Activated B cell treated with CpG ODN at 0.5 μM for 24 hours (primary cell): ENCODE results near the gene NDEL1. TPM values are rescaled to one million over a fixed set of nuclear protein-coding genes. Genes with fewer than 3 reads are reported as not detected.

Experiments
- ATAC-seq: fragments of 200-7000 bp; cut with Tn5 transposase; one replicate; pipeline ENCODE4 v1.10.0; 2021; ENCODE audit warnings: low read depth, mild to moderate bottlenecking, moderate library complexity
- CTCF ChIA-PET: fragments of 350-600 bp; sonication (Branson Sonifier 250); formaldehyde crosslinking; loops from one replicate; lab custom pipeline; 2021; ENCODE audit warnings: antibody characterized with exemption; lab: Charles Lee
- POLR2A ChIA-PET: fragments of 350-600 bp; sonication (Branson Sonifier 250); formaldehyde crosslinking; loops from one replicate; lab custom pipeline; 2021; ENCODE audit warnings: antibody characterized with exemption; lab: Charles Lee
- DNase-seq: peaks from one replicate; pipeline ENCODE4 v3.0.0; 2022
- H3K27ac Mint-ChIP-seq: one replicate; pipeline ENCODE4 v1.8.0; 2020; ENCODE audit warnings: mixed read lengths
- H3K27me3 Mint-ChIP-seq: one replicate; pipeline ENCODE4 v1.8.0; 2021; ENCODE audit warnings: mixed read lengths
- H3K36me3 Mint-ChIP-seq: one replicate; pipeline ENCODE4 v1.8.0; 2021; ENCODE audit warnings: low read depth, mixed read lengths
- H3K4me1 Mint-ChIP-seq: one replicate; pipeline ENCODE4 v1.8.0; 2021; ENCODE audit warnings: mixed read lengths
- H3K4me3 Mint-ChIP-seq: one replicate; pipeline ENCODE4 v1.8.0; 2020; ENCODE audit warnings: mild to moderate bottlenecking, mixed read lengths
- H3K9me3 Mint-ChIP-seq: one replicate; pipeline ENCODE4 v1.8.0; 2020; ENCODE audit warnings: mixed read lengths
- CTCF ChIP-seq: fragments of 200-600 bp; IDR thresholded peaks from one replicate; pipeline ENCODE4 v1.8.0; 2022; ENCODE audit warnings: antibody characterized with exemption, mild to moderate bottlenecking
- intact Hi-C: fragments of 100-400 bp; cut with micrococcal nuclease; formaldehyde crosslinking; loops from one replicate; pipeline ENCODE4 v1.15.1; 2024
- total RNA-seq: library from RNA; stranded (reverse); gene quantifications from 2 replicates; pipeline ENCODE4 v1.2.3, GENCODE V29; 2022

Gene NDEL1
- total RNA-seq, 1 donor from 2014 or later: 82.6 TPM

DNA sequence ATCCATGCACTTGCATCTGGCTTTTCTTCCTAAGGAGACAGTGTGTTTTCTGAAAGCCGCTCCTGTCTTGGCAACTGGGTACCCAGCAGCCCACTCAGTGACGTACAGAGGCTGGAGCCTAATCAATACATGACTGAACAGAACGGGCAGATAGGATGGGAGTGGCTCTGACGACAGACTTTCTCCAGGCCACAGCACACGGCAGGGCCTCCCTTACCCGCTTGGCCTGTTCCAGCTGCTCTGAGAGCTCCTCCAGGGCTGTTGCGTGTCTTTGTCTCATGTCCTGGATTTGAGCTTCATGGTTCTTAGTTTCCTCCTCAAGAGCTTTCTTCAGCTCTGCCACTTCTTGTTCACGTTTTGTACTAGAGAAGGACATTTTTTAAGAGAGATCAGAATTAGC, 64.9 kb downstream of the NDEL1 start:
- no peak for ATAC-seq
- no peaks in the 10 kb centered on the region for H3K27me3 Mint-ChIP-seq
- TF ChIP-seq CTCF: no peak
- no peak overlapping the region for H3K27ac Mint-ChIP-seq
- CTCF ChIA-PET: no interaction called here
- no peaks in the 10 kb centered on the region for H3K9me3 Mint-ChIP-seq
- POLR2A ChIA-PET: no interaction called here
- no peak overlapping the region for H3K4me3 Mint-ChIP-seq
- no peaks in the 10 kb centered on the region for H3K4me1 Mint-ChIP-seq
- H3K36me3 Mint-ChIP-seq: no peaks in the 10 kb centered on the region
- no peak for DNase-seq
- intact Hi-C loops: no loop called here

- CTCF ChIA-PET: no interaction called here
- ATAC-seq: no peak
Measured at GRCh38 chr17:8502126-8502525, 66.4 kb downstream of the NDEL1 start.

GRCh38 chr17:8503368-8503767, 67.7 kb downstream of the NDEL1 start:
- H3K4me1 Mint-ChIP-seq: no peaks in the 10 kb centered on the region
- ChIA-PET CTCF (no interaction called here), POLR2A (no interaction called here)
- no peak overlapping the region for H3K27ac Mint-ChIP-seq
- no peak overlapping the region for H3K4me3 Mint-ChIP-seq
- intact Hi-C loops: no loop called here
- DNase-seq (no peak), ATAC-seq (no peak)
- TF ChIP-seq CTCF: no peak
- H3K9me3 Mint-ChIP-seq: no peaks in the 10 kb centered on the region
- H3K36me3 Mint-ChIP-seq: no peaks in the 10 kb centered on the region
- H3K27me3 Mint-ChIP-seq: no peaks in the 10 kb centered on the region

More at GRCh38 chr17:8502126-8502525, 66.4 kb downstream of the NDEL1 start:
- intact Hi-C loops: no loop called here
- no peaks in the 10 kb centered on the region for H3K4me1 Mint-ChIP-seq
- POLR2A ChIA-PET: no interaction called here
- H3K27ac Mint-ChIP-seq: no peak overlapping the region
- H3K27me3 Mint-ChIP-seq: no peaks in the 10 kb centered on the region
- H3K9me3 Mint-ChIP-seq: no peaks in the 10 kb centered on the region
- no peaks in the 10 kb centered on the region for H3K36me3 Mint-ChIP-seq
- no peak overlapping the region for H3K4me3 Mint-ChIP-seq
- TF ChIP-seq CTCF: no peak
- no peak for DNase-seq

DNA sequence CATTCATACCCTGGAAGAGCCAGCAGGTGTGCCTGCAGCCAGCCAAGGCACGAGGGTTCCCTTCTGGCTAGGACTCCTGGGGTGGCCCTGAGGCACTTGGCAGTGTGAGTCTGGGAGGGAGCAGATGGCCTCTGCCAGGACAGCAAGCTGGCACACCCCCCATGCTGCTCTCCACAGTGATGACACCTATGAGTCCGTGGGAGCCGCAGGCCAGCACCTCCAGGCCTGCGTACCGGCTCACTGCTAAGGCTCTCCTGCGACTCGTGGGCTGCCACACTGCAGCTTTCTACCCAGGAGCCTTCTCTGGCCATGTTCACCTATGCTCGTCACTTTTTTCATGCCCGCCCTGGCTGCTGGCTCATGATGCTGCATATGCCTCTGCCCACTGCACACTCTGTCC, 68.1 kb downstream of the NDEL1 start:
- POLR2A ChIA-PET: no interaction called here
- CTCF ChIA-PET: no interaction called here
- H3K9me3 Mint-ChIP-seq: no peaks in the 10 kb centered on the region
- no peak for TF ChIP-seq CTCF
- no peaks in the 10 kb centered on the region for H3K4me1 Mint-ChIP-seq
- no peak for ATAC-seq
- H3K4me3 Mint-ChIP-seq: no peak overlapping the region
- DNase-seq: no peak
- no peak overlapping the region for H3K27ac Mint-ChIP-seq
- intact Hi-C loops: no loop called here
- no peaks in the 10 kb centered on the region for H3K36me3 Mint-ChIP-seq
- H3K27me3 Mint-ChIP-seq: no peaks in the 10 kb centered on the region

DNA sequence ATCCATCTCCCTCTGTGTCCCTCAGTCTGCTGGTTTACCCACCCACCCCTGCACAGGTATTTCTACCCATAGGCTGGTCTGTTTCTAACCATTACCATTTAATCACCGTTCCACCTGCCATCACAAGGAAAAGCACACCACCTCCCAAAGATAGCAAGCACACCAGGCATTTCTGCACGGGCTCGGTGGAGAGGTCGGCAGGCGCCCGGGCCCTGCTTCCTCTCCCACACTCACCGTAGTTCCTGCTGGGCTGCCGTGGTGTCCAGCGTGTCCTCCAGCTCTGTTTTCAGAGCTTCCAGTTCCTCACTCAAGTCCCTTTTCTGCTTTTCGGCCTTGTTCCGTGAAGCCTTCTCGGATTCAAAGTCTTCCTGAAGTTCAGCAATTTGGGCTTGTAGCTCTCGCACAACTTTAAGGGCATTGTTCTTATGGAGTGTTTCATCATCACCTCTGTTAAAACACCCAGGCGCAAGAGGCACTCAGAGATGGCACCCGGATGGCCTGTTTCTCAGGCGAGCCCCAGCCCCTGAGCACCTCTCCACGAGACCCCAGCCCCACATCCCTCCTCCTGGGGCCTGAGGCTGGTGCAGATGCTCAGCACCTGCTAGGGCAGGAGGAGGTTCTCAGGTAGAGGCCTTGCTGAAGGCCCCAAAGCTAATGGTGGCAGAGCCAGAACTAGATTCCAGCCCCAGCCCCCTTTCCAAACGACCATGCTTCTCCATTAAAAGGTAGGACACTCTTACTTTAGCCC, 69.0 kb downstream of the NDEL1 start:
- ATAC-seq (no peak), DNase-seq (no peak)
- no peak for TF ChIP-seq CTCF
- intact Hi-C loops: no loop called here
- Mint-ChIP-seq H3K36me3 (no peaks in the 10 kb centered on the region), H3K9me3 (no peaks in the 10 kb centered on the region), H3K4me1 (no peaks in the 10 kb centered on the region), H3K27me3 (no peaks in the 10 kb centered on the region), H3K4me3 (no peak overlapping the region), H3K27ac (no peak overlapping the region)
- POLR2A ChIA-PET: no interaction called here
- CTCF ChIA-PET: no interaction called here
